ENCODE measurements around the gene UBN2. TPM values are rescaled to one million over a fixed set of nuclear protein-coding genes. Genes with fewer than 3 reads are reported as not detected.

UBN2 gene
- total RNA-seq, 1 experiment from 2014 or later = 14.8 TPM

GRCh38 chr7:139200382-139200781 lies 30.7 kb upstream of the UBN2 start:
- Histone ChIP-seq H3K4me1 (ENCODE audit: control insufficient read depth in 1 of 2, insufficient read depth in 2 of 2, low read length in 2 of 2) (no peaks in the 10 kb centered on the region), H4K20me1 (ENCODE audit: insufficient read depth) (no peaks in the 10 kb centered on the region), H2AFZ (ENCODE audit: low read depth, low read length, poor library complexity, severe bottlenecking) (no peak overlapping the region), H3K27ac (ENCODE audit: low read depth, low read length) (no peak overlapping the region), H3K9me2 (ENCODE audit: insufficient read depth) (no peaks in the 10 kb centered on the region), H3K79me2 (ENCODE audit: insufficient read depth, low read length) (no peaks in the 10 kb centered on the region), H3K27me3 (ENCODE audit: insufficient read depth, low read length) (no peaks in the 10 kb centered on the region), H3K9ac (ENCODE audit: low read length) (no peak overlapping the region), H3K9me3 (ENCODE audit: control insufficient read depth in 1 of 2, insufficient read depth in 1 of 2, low read depth in 1 of 2, low read length in 2 of 2) (no peaks in the 10 kb centered on the region), H3K4me2 (ENCODE audit: low read length) (no peak overlapping the region), H3K36me3 (ENCODE audit: control insufficient read depth in 1 of 2, insufficient read depth in 2 of 2, low read length in 2 of 2) (no peaks in the 10 kb centered on the region), H3K4me3 (replicated peaks in 1 of 2; ENCODE audit: low read depth in 1 of 2, low read length in 2 of 2) (no peak overlapping the region)
- CTCF ChIA-PET = no interaction called here
- POLR2A ChIA-PET = no interaction called here
- intact Hi-C loops (cut with micrococcal nuclease) = no loop called here
- no peak for ATAC-seq
- no peak for DNase-seq (ENCODE audit: low read depth, low spot score)
- RAD21 ChIA-PET (ENCODE audit: low non-redundant PET in 1 of 2, low total read pairs in 2 of 2, uncharacterized antibody in 2 of 2, unreplicated experiment in 2 of 2) = no interaction called here
- no TSS peak for BruUV-seq (replicated peaks)
- TF ChIP-seq MAX (IDR thresholded peaks at IDR 0.05) (no peak), CEBPB (IDR thresholded peaks at IDR 0.05; ENCODE audit: low read depth) (no peak), FOSL1 (IDR thresholded peaks at IDR 0.05; ENCODE audit: low read depth) (no peak), REST (IDR thresholded peaks at IDR 0.05; ENCODE audit: low read depth) (no peak), CBX3 (IDR thresholded peaks at IDR 0.05; ENCODE audit: low read depth) (no peak), POLR2AphosphoS5 (IDR thresholded peaks at IDR 0.05; ENCODE audit: low read depth, low read length) (no peak), SP1 (IDR thresholded peaks at IDR 0.05; ENCODE audit: low read depth) (no peak), ZNF274 (IDR thresholded peaks at IDR 0.05; ENCODE audit: low read depth, low read length) (no peak), YY1 (IDR thresholded peaks at IDR 0.05; ENCODE audit: extremely low read depth, insufficient replicate concordance, low read depth, low read length) (no peak), EGR1 (IDR thresholded peaks at IDR 0.05; ENCODE audit: low read depth) (no peak), JUND (IDR thresholded peaks at IDR 0.05) (no peak), EZH2 (IDR thresholded peaks at IDR 0.05) (no peak), ZBTB33 (IDR thresholded peaks at IDR 0.05; ENCODE audit: extremely low read depth, insufficient replicate concordance, low read length) (no peak), ELF1 (IDR thresholded peaks at IDR 0.05; ENCODE audit: borderline replicate concordance, low read depth) (no peak), POLR2A (IDR thresholded peaks at IDR 0.05; ENCODE audit: borderline replicate concordance, extremely low read depth, insufficient read depth, insufficient read length) (no peak), EZH2phosphoT487 (IDR thresholded peaks at IDR 0.05; ENCODE audit: borderline replicate concordance) (no peak), CTCF (IDR thresholded peaks at IDR 0.05 in 2 of 3, conservative IDR thresholded peaks at IDR 0.05 in 1 of 3; ENCODE audit: borderline replicate concordance in 1 of 3, insufficient read depth in 1 of 3, low read depth in 2 of 3, low read length in 2 of 3) (no peak), ATF3 (IDR thresholded peaks at IDR 0.05) (no peak), ZFX (IDR thresholded peaks at IDR 0.05) (no peak)
